Activated CD4-positive, alpha-beta T cell treated with anti-CD3 and anti-CD28 coated beads for 36 hours (primary cell): ENCODE data around the gene VSIG10L2. TPM values are rescaled to one million over a fixed set of nuclear protein-coding genes. Genes with fewer than 3 reads are reported as not detected.

ENCODE experiments used
- ATAC-seq: fragments of 200-7000 bp; cut with Tn5 transposase; one replicate; pipeline ENCODE4 v1.10.0; 2021; ENCODE audit warnings: mild to moderate bottlenecking, moderate library complexity
- CTCF ChIA-PET: fragments of 350-600 bp; sonication (Branson Sonifier 250); formaldehyde crosslinking; loops from one replicate; lab custom pipeline; 2021; ENCODE audit warnings: antibody characterized with exemption; lab: Charles Lee
- POLR2A ChIA-PET: fragments of 350-600 bp; sonication (Branson Sonifier 250); formaldehyde crosslinking; loops from one replicate; lab custom pipeline; 2021; ENCODE audit warnings: antibody characterized with exemption, inconsistent platforms; lab: Charles Lee
- DNase-seq: peaks from one replicate; pipeline ENCODE4 v3.0.0-alpha.2; 2020
- H3K27ac Mint-ChIP-seq: one replicate; pipeline ENCODE4 v1.8.0; 2021; ENCODE audit warnings: mixed read lengths
- H3K27me3 Mint-ChIP-seq: one replicate; pipeline ENCODE4 v1.8.0; 2021; ENCODE audit warnings: mixed read lengths
- H3K36me3 Mint-ChIP-seq: one replicate; pipeline ENCODE4 v1.8.0; 2021; ENCODE audit warnings: low read depth, mixed read lengths
- H3K4me1 Mint-ChIP-seq: one replicate; pipeline ENCODE4 v1.8.0; 2021; ENCODE audit warnings: mixed read lengths
- H3K4me3 Mint-ChIP-seq: one replicate; pipeline ENCODE4 v1.8.0; 2021; ENCODE audit warnings: mild to moderate bottlenecking, moderate library complexity, mixed read lengths
- H3K9me3 Mint-ChIP-seq: one replicate; pipeline ENCODE4 v1.8.0; 2021; ENCODE audit warnings: low read depth, mixed read lengths
- intact Hi-C, 2 experiments: fragments of 100-400 bp; cut with DNase I in 1 of 2; cut with micrococcal nuclease in 1 of 2; formaldehyde crosslinking; loops; one replicate each; pipeline versions ENCODE4 v1.14.2 to v1.15.1; 2022 to 2024; cut with DNase I, micrococcal nuclease
- total RNA-seq, 2 experiments: library from RNA; stranded (reverse); gene quantifications; one replicate each; pipeline ENCODE4 v1.2.3, GENCODE V29; 2021

Gene VSIG10L2
- total RNA-seq, 2 experiments from 2014 or later, result not detected

- DNase-seq, result no peak
- ChIA-PET CTCF (interaction anchor here (0.5 kb wide), 1 partner anchor 271 kb away, joined by 3 read pairs; no protein-coding TSS in a partner anchor), POLR2A (no interaction called here)
- intact Hi-C loops, result no loop called here
- Mint-ChIP-seq H3K4me1 (no peaks in the 10 kb centered on the region), H3K27ac (no peak overlapping the region), H3K4me3 (no peak overlapping the region), H3K36me3 (no peaks in the 10 kb centered on the region), H3K9me3 (no peaks in the 10 kb centered on the region), H3K27me3 (peaks cover 4% of the 10 kb centered on the region)
- no peak for ATAC-seq
These were observed 2.6 kb downstream of the VSIG10L2 start for GRCh38 chr11:125948278-125949051.

- Mint-ChIP-seq H3K4me1 (no peaks in the 10 kb centered on the region), H3K36me3 (no peaks in the 10 kb centered on the region), H3K9me3 (no peaks in the 10 kb centered on the region), H3K27ac (no peak overlapping the region), H3K27me3 (peaks cover 4% of the 10 kb centered on the region), H3K4me3 (no peak overlapping the region)
- ChIA-PET POLR2A (no interaction called here), CTCF (no interaction called here)
- ATAC-seq, result no peak
- intact Hi-C loops, result no loop called here
- no peak for DNase-seq
These were observed 3.7 kb downstream of the VSIG10L2 start for GRCh38 chr11:125949271-125950177.

- H3K9me3 Mint-ChIP-seq, result no peaks in the 10 kb centered on the region
- H3K27ac Mint-ChIP-seq, result no peak overlapping the region
- no peaks in the 10 kb centered on the region for H3K36me3 Mint-ChIP-seq
- POLR2A ChIA-PET, result interaction anchor here (0.8 kb wide), 1 partner anchor 134 kb away, joined by 3 read pairs; no protein-coding TSS in a partner anchor
- H3K4me1 Mint-ChIP-seq, result no peaks in the 10 kb centered on the region
- intact Hi-C loops, result no loop called here
- no peak for ATAC-seq
- H3K27me3 Mint-ChIP-seq, result peaks cover 4% of the 10 kb centered on the region
- no peak for DNase-seq
- H3K4me3 Mint-ChIP-seq, result no peak overlapping the region
- CTCF ChIA-PET, result no interaction called here
These were observed 4.3 kb downstream of the VSIG10L2 start for GRCh38 chr11:125950178-125950490.

- ChIA-PET CTCF (interaction anchor here (0.8 kb wide), 1 partner anchor 218 kb away, joined by 4 read pairs; no protein-coding TSS in a partner anchor), POLR2A (interaction anchor here (0.8 kb wide), 1 partner anchor 133 kb away, joined by 3 read pairs; no protein-coding TSS in a partner anchor)
- DNase-seq (no peak), ATAC-seq (no peak)
- no peaks in the 10 kb centered on the region for H3K9me3 Mint-ChIP-seq
- H3K4me3 Mint-ChIP-seq, result no peak overlapping the region
- no peaks in the 10 kb centered on the region for H3K36me3 Mint-ChIP-seq
- no peaks in the 10 kb centered on the region for H3K4me1 Mint-ChIP-seq
- no peak overlapping the region for H3K27ac Mint-ChIP-seq
- peaks cover 4% of the 10 kb centered on the region for H3K27me3 Mint-ChIP-seq
- intact Hi-C loops, result no loop called here
These were observed 5.1 kb downstream of the VSIG10L2 start for GRCh38 chr11:125950696-125951651.

- ATAC-seq, result no peak
- Mint-ChIP-seq H3K4me3 (no peak overlapping the region), H3K27ac (no peak overlapping the region), H3K4me1 (no peaks in the 10 kb centered on the region), H3K27me3 (peaks cover 4% of the 10 kb centered on the region), H3K9me3 (no peaks in the 10 kb centered on the region), H3K36me3 (no peaks in the 10 kb centered on the region)
- ChIA-PET CTCF (interaction anchor here (0.8 to 1.0 kb wide), 2 partner anchors 219 to 255 kb away, joined by 4 to 5 read pairs; no protein-coding TSS in a partner anchor), POLR2A (no interaction called here)
- intact Hi-C loops, result no loop called here
- DNase-seq, result no peak
These were observed 5.9 kb downstream of the VSIG10L2 start for GRCh38 chr11:125951731-125952130.

- CTCF ChIA-PET, result interaction anchor here (1.0 kb wide), 1 partner anchor 254 kb away, joined by 5 read pairs; no protein-coding TSS in a partner anchor
- DNase-seq, result no peak
- Mint-ChIP-seq H3K9me3 (no peaks in the 10 kb centered on the region), H3K27ac (no peak overlapping the region), H3K4me3 (no peak overlapping the region), H3K27me3 (peaks cover 4% of the 10 kb centered on the region), H3K4me1 (peaks cover 1% of the 10 kb centered on the region), H3K36me3 (no peaks in the 10 kb centered on the region)
- intact Hi-C loops, result no loop called here
- POLR2A ChIA-PET, result no interaction called here
- ATAC-seq, result no peak
These were observed 6.7 kb downstream of the VSIG10L2 start for GRCh38 chr11:125952559-125952958.

- no peak for DNase-seq
- no peaks in the 10 kb centered on the region for H3K9me3 Mint-ChIP-seq
These were observed 7.1 kb downstream of the VSIG10L2 start for GRCh38 chr11:125952973-125953372.

GRCh38 chr11:125953401-125953935 lies 7.6 kb downstream of the VSIG10L2 start:
- H3K4me3 Mint-ChIP-seq, result no peak overlapping the region
- intact Hi-C loops, result no loop called here
- CTCF ChIA-PET, result no interaction called here
- H3K9me3 Mint-ChIP-seq, result no peaks in the 10 kb centered on the region
- no peak overlapping the region for H3K27ac Mint-ChIP-seq
- no peaks in the 10 kb centered on the region for H3K36me3 Mint-ChIP-seq
- H3K4me1 Mint-ChIP-seq, result peaks cover 6% of the 10 kb centered on the region
- ATAC-seq (no peak), DNase-seq (no peak)
- H3K27me3 Mint-ChIP-seq, result peaks cover 4% of the 10 kb centered on the region
- POLR2A ChIA-PET, result no interaction called here

More at GRCh38 chr11:125952973-125953372, 7.1 kb downstream of the VSIG10L2 start:
- POLR2A ChIA-PET, result no interaction called here
- no peak for ATAC-seq
- H3K4me3 Mint-ChIP-seq, result no peak overlapping the region
- intact Hi-C loops, result no loop called here
- H3K36me3 Mint-ChIP-seq, result no peaks in the 10 kb centered on the region
- H3K27me3 Mint-ChIP-seq, result peaks cover 4% of the 10 kb centered on the region
- H3K4me1 Mint-ChIP-seq, result peaks cover 6% of the 10 kb centered on the region
- CTCF ChIA-PET, result no interaction called here
- H3K27ac Mint-ChIP-seq, result no peak overlapping the region

GRCh38 chr11:125954123-125954944 lies 8.5 kb downstream of the VSIG10L2 start:
- Mint-ChIP-seq H3K4me1 (peaks cover 6% of the 10 kb centered on the region), H3K36me3 (no peaks in the 10 kb centered on the region), H3K9me3 (no peaks in the 10 kb centered on the region), H3K27ac (no peak overlapping the region), H3K27me3 (peaks cover 4% of the 10 kb centered on the region), H3K4me3 (no peak overlapping the region)
- intact Hi-C loops, result no loop called here
- DNase-seq (no peak), ATAC-seq (no peak)
- ChIA-PET POLR2A (no interaction called here), CTCF (no interaction called here)

- ATAC-seq, result no peak
- H3K9me3 Mint-ChIP-seq, result no peaks in the 10 kb centered on the region
- no peak overlapping the region for H3K27ac Mint-ChIP-seq
- peaks cover 4% of the 10 kb centered on the region for H3K27me3 Mint-ChIP-seq
- intact Hi-C loops, result no loop called here
- ChIA-PET CTCF (interaction anchor here (1.1 kb wide), 1 partner anchor 22 kb away, joined by 3 read pairs; no protein-coding TSS in a partner anchor), POLR2A (no interaction called here)
- DNase-seq, result no peak
- no peak overlapping the region for H3K4me3 Mint-ChIP-seq
- H3K36me3 Mint-ChIP-seq, result no peaks in the 10 kb centered on the region
- H3K4me1 Mint-ChIP-seq, result peaks cover 6% of the 10 kb centered on the region
These were observed 9.2 kb downstream of the VSIG10L2 start for GRCh38 chr11:125954945-125955640.
